Thyroid gland (tissue), 4 donors: ENCODE data around the gene GRB2. TPM values are rescaled to one million over a fixed set of nuclear protein-coding genes. Genes with fewer than 3 reads are reported as not detected.
A peak's percentile ranks its signal among the peaks of the same experiment; 100 is the strongest.
"Not testable (repeated sequence)": the region's sequence is repeated elsewhere in the genome, so short reads cannot be mapped to it uniquely, and the experiment has no call there.

ENCODE experiments used
- DNase-seq, 2 donors: peaks; one replicate each; pipeline ENCODE4 v3.0.0-alpha.2; 2019
- H3K27ac ChIP-seq, 3 donors: fragments of 200-600 bp; sonication (generic); 1 replicate in 2 of 3; 2 replicates in 1 of 3; pipeline ENCODE4 v1.5.1; 2016 to 2019; ENCODE audit warnings: mild to moderate bottlenecking in 1 of 3, moderate library complexity in 1 of 3
- H3K27me3 ChIP-seq: fragments of 200-600 bp; sonication (generic); one replicate; pipeline ENCODE4 v1.5.1; 2019
- H3K36me3 ChIP-seq, 2 donors: fragments of 200-600 bp; sonication (generic); one replicate each; pipeline ENCODE4 v1.5.1; 2016 to 2019
- H3K4me1 ChIP-seq, 2 donors: fragments of 200-600 bp; sonication (generic); one replicate each; pipeline ENCODE4 v1.5.1; 2017 to 2019
- H3K4me3 ChIP-seq, 3 donors: fragments of 200-600 bp; sonication (generic); replicated peaks in 1 of 3; 1 replicate in 2 of 3; 2 replicates in 1 of 3; pipeline ENCODE4 v1.5.1; 2016; ENCODE audit warnings: mild to moderate bottlenecking in 1 of 3
- H3K9me3 ChIP-seq: fragments of 200-600 bp; sonication (generic); one replicate; pipeline ENCODE4 v1.5.1; 2017
- POLR2A ChIP-seq, 2 donors: fragments of 450-650 bp; IDR thresholded peaks; one replicate each; pipeline ENCODE4 v1.6.1; 2017; ENCODE audit warnings: antibody characterized with exemption in 2 of 2, mild to moderate bottlenecking in 2 of 2, moderate library complexity in 1 of 2
- WGBS, 2 donors: methylation state at CpG; one replicate each; pipeline ENCODE4 v1.1.5; 2017; 5-methylcytosine and 5-hydroxymethylcytosine counted together
- intact Hi-C: fragments of 100-400 bp; cut with DNase I; formaldehyde crosslinking; loops from one replicate; pipeline ENCODE4 v1.15.1; 2023
- total RNA-seq, 4 donors: library from RNA; depleted of rRNA; stranded (reverse); fragments of >200 nt; gene quantifications; one replicate each; pipeline ENCODE4 v1.2.3, GENCODE V29; 2016
- TF ChIP-seq, protein P1 (sequence below), 6 experiments: fragments of 200-600 bp in 3 of 6; fragments of 450-650 bp in 3 of 6; sonication (generic) in 3 of 6; IDR thresholded peaks; one replicate each; pipeline ENCODE4 v1.5.1; 2016 to 2019; ENCODE audit warnings: antibody characterized with exemption in 6 of 6, mild to moderate bottlenecking in 2 of 6, inconsistent platforms in 1 of 6, moderate library complexity in 1 of 6

Gene GRB2
- total RNA-seq, 4 donors from 2014 or later = 65.8 to 101 (median 97.3) TPM

- no peak overlapping the region for H3K27ac ChIP-seq
- intact Hi-C loops = no loop called here
- no peak overlapping the region for H3K4me3 ChIP-seq
- no peaks in the 10 kb centered on the region for H3K9me3 ChIP-seq
- no peak for DNase-seq
- no peaks in the 10 kb centered on the region for H3K36me3 ChIP-seq
- peaks cover 38 to 48% of the 10 kb centered on the region in 2 donors for H3K4me1 ChIP-seq
- TF ChIP-seq POLR2A (IDR thresholded peaks at IDR 0.05) = no peak
- TF ChIP-seq, protein P1, sequence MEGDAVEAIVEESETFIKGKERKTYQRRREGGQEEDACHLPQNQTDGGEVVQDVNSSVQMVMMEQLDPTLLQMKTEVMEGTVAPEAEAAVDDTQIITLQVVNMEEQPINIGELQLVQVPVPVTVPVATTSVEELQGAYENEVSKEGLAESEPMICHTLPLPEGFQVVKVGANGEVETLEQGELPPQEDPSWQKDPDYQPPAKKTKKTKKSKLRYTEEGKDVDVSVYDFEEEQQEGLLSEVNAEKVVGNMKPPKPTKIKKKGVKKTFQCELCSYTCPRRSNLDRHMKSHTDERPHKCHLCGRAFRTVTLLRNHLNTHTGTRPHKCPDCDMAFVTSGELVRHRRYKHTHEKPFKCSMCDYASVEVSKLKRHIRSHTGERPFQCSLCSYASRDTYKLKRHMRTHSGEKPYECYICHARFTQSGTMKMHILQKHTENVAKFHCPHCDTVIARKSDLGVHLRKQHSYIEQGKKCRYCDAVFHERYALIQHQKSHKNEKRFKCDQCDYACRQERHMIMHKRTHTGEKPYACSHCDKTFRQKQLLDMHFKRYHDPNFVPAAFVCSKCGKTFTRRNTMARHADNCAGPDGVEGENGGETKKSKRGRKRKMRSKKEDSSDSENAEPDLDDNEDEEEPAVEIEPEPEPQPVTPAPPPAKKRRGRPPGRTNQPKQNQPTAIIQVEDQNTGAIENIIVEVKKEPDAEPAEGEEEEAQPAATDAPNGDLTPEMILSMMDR (IDR thresholded peaks at IDR 0.05) = no peak
- no peaks in the 10 kb centered on the region for H3K27me3 ChIP-seq
Measured at GRCh38 chr17:75350029-75350428, 55.4 kb downstream of the GRB2 start.

GRCh38 chr17:75349589-75349988, 55.9 kb downstream of the GRB2 start:
- 94 to 95% methylated on average over 8 of the region's 8 CpGs for WGBS, 2 donors
- Histone ChIP-seq H3K36me3 (no peaks in the 10 kb centered on the region), H3K9me3 (no peaks in the 10 kb centered on the region), H3K4me1 (peaks cover 35 to 51% of the 10 kb centered on the region in 2 donors), H3K27me3 (no peaks in the 10 kb centered on the region), H3K4me3 (no peak overlapping the region), H3K27ac (no peak overlapping the region)
- no peak for DNase-seq
- TF ChIP-seq, protein P1 (IDR thresholded peaks at IDR 0.05) = no peak
- TF ChIP-seq POLR2A (IDR thresholded peaks at IDR 0.05) = no peak
- intact Hi-C loops = no loop called here

- Histone ChIP-seq H3K27me3 (no peaks in the 10 kb centered on the region), H3K4me1 (peaks cover 37 to 55% of the 10 kb centered on the region in 2 donors), H3K27ac (no peak overlapping the region), H3K4me3 (no peak overlapping the region), H3K36me3 (no peaks in the 10 kb centered on the region), H3K9me3 (no peaks in the 10 kb centered on the region)
- WGBS, 2 donors = 64 to 73% methylated on average over 8 of the region's 8 CpGs
- intact Hi-C loops = no loop called here
- peak in 1 of 2 donors; percentile 13 for DNase-seq
- TF ChIP-seq, protein P1 (IDR thresholded peaks at IDR 0.05) = no peak
- TF ChIP-seq POLR2A (IDR thresholded peaks at IDR 0.05) = no peak
Measured at GRCh38 chr17:75348386-75349012, 57.0 kb downstream of the GRB2 start.

GRCh38 chr17:75346906-75347305, 58.6 kb downstream of the GRB2 start:
- H3K4me3 ChIP-seq = no peak overlapping the region
- H3K4me1 ChIP-seq = peaks cover 31 to 47% of the 10 kb centered on the region in 2 donors
- no peaks in the 10 kb centered on the region for H3K9me3 ChIP-seq
- no peak for DNase-seq
- H3K36me3 ChIP-seq = no peaks in the 10 kb centered on the region
- TF ChIP-seq, protein P1 (IDR thresholded peaks at IDR 0.05) = no peak
- TF ChIP-seq POLR2A (IDR thresholded peaks at IDR 0.05) = no peak
- intact Hi-C loops = no loop called here
- 79 to 81% methylated on average over 6 of the region's 6 CpGs for WGBS, 2 donors
- no peaks in the 10 kb centered on the region for H3K27me3 ChIP-seq
- H3K27ac ChIP-seq = no peak overlapping the region

DNA sequence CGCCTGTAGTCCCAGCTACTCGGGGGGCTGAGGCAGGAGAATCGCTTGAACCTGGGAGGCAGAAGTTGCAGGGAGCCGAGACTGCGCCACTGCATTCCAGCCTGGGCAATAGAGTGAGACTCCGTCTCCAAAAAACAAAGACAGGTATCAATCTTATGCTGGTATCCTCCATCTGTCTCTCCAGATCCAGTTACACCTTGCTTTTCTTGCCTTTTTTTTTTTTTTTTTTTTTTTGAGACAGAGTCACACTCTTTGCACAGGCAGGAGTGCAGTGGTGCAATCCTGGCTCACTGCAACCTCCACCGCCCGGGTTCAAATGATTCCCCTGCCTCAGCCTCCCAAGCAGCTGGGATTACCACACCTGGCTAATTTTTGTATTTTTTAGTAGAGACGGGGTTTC, 59.1 kb downstream of the GRB2 start:
- peaks cover 26 to 44% of the 10 kb centered on the region in 2 donors for H3K4me1 ChIP-seq
- H3K27me3 ChIP-seq, intact Hi-C loops, H3K27ac ChIP-seq, DNase-seq, H3K9me3 ChIP-seq, H3K4me3 ChIP-seq, H3K36me3 ChIP-seq: not testable (repeated sequence)
- WGBS, 2 donors = 86 to 88% methylated on average over 9 of the region's 9 CpGs
